Lower lobe of right lung (tissue), 2 donors: ENCODE results near the gene SCN1B. TPM values are rescaled to one million over a fixed set of nuclear protein-coding genes. Genes with fewer than 3 reads are reported as not detected.

Source experiments
- ATAC-seq, 2 donors: fragments of 200-7000 bp; cut with Tn5 transposase; one replicate each; pipeline ENCODE4 v1.9.1; 2020 to 2022; ENCODE audit warnings: mild to moderate bottlenecking in 2 of 2, moderate library complexity in 2 of 2
- DNase-seq: peaks from one replicate; pipeline ENCODE4 v3.0.0-alpha.2; 2020
- H3K27ac ChIP-seq: fragments of 200-600 bp; one replicate; pipeline ENCODE4 v1.8.0; 2022
- H3K27me3 ChIP-seq: fragments of 200-600 bp; one replicate; pipeline ENCODE4 v1.8.0; 2022; ENCODE audit warnings: low read depth
- H3K36me3 ChIP-seq: fragments of 200-600 bp; one replicate; pipeline ENCODE4 v1.8.0; 2022; ENCODE audit warnings: mild to moderate bottlenecking
- H3K4me1 ChIP-seq: fragments of 200-600 bp; one replicate; pipeline ENCODE4 v1.8.0; 2022
- H3K4me3 ChIP-seq: fragments of 200-600 bp; one replicate; pipeline ENCODE4 v1.8.0; 2022; ENCODE audit warnings: mild to moderate bottlenecking
- H3K9me3 ChIP-seq: fragments of 200-600 bp; one replicate; pipeline ENCODE4 v1.8.0; 2022
- intact Hi-C: fragments of 100-400 bp; cut with DNase I; formaldehyde crosslinking; loops from one replicate; pipeline ENCODE4 v1.11.0; 2022
- total RNA-seq: library from RNA; stranded (reverse); fragmentation: NEBNext Ultra II Directional; extraction: Animal tissue kit (Norgen Biotek cat#: 25700); gene quantifications from one replicate; pipeline ENCODE4 v1.2.1, GENCODE V29; 2021
- TF ChIP-seq, protein P1 (sequence below): fragments of 200-600 bp; IDR thresholded peaks from one replicate; pipeline ENCODE4 v1.8.0; 2022; ENCODE audit warnings: antibody characterized with exemption, mild to moderate bottlenecking
- donor health status: DM: no; HTN: yes; CAD: no; lungs with severe emphysema.

Gene SCN1B
- total RNA-seq, 1 donor from 2014 or later, result 9.8 TPM

DNA sequence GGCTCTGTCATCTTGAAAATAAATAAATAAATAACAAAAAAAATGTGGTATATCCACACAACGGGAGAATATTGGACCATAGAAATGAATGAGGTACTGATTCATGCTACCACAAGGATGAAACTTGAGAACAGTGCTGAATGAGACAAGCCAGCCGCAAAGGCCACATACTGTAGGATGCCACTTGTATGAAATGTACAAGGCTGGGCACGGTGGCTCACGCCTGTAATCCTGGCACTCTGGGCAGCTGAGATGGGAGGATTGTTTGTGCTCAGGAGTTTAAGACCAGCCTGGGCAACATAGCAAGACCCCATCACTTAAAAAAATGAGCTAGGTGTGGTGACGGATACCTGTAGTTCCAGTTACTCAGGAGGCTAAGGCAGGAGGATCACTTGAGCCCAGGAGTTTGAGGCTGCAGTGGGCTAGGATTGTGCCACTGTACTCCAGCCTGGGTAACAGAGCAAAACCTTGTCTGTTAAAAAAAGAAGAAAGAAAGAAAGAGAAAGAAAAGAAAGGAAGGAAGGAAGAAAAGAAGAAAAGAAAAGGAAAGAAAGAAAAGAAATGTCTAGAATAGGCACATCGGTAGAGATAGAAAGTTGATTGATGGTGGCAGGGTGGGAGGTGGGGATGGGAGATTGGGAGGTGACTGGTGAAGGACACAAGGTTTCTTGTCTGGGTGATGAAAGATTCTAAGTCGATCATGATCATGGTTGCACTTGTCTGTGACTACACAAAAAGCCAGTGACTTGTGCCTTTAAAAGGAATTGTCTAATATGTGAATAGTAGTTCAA, 31.5 kb downstream of the SCN1B start:
- Histone ChIP-seq H3K36me3 (no peaks in the 10 kb centered on the region), H3K4me3 (no peak overlapping the region), H3K27me3 (no peaks in the 10 kb centered on the region), H3K9me3 (no peaks in the 10 kb centered on the region), H3K27ac (no peak overlapping the region), H3K4me1 (no peaks in the 10 kb centered on the region)
- intact Hi-C loops, result no loop called here
- DNase-seq, result no peak
- TF ChIP-seq, protein P1, sequence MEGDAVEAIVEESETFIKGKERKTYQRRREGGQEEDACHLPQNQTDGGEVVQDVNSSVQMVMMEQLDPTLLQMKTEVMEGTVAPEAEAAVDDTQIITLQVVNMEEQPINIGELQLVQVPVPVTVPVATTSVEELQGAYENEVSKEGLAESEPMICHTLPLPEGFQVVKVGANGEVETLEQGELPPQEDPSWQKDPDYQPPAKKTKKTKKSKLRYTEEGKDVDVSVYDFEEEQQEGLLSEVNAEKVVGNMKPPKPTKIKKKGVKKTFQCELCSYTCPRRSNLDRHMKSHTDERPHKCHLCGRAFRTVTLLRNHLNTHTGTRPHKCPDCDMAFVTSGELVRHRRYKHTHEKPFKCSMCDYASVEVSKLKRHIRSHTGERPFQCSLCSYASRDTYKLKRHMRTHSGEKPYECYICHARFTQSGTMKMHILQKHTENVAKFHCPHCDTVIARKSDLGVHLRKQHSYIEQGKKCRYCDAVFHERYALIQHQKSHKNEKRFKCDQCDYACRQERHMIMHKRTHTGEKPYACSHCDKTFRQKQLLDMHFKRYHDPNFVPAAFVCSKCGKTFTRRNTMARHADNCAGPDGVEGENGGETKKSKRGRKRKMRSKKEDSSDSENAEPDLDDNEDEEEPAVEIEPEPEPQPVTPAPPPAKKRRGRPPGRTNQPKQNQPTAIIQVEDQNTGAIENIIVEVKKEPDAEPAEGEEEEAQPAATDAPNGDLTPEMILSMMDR, result no peak
- no peak for ATAC-seq

- Histone ChIP-seq H3K9me3 (no peaks in the 10 kb centered on the region), H3K4me1 (peaks cover 6% of the 10 kb centered on the region), H3K27ac (no peak overlapping the region), H3K36me3 (no peaks in the 10 kb centered on the region), H3K27me3 (no peaks in the 10 kb centered on the region), H3K4me3 (no peak overlapping the region)
- intact Hi-C loops, result no loop called here
- ATAC-seq (no peak), DNase-seq (peak; percentile 17)
- TF ChIP-seq, protein P1, result no peak
These were observed 32.7 kb downstream of the SCN1B start for GRCh38 chr19:35062942-35063341.

DNA sequence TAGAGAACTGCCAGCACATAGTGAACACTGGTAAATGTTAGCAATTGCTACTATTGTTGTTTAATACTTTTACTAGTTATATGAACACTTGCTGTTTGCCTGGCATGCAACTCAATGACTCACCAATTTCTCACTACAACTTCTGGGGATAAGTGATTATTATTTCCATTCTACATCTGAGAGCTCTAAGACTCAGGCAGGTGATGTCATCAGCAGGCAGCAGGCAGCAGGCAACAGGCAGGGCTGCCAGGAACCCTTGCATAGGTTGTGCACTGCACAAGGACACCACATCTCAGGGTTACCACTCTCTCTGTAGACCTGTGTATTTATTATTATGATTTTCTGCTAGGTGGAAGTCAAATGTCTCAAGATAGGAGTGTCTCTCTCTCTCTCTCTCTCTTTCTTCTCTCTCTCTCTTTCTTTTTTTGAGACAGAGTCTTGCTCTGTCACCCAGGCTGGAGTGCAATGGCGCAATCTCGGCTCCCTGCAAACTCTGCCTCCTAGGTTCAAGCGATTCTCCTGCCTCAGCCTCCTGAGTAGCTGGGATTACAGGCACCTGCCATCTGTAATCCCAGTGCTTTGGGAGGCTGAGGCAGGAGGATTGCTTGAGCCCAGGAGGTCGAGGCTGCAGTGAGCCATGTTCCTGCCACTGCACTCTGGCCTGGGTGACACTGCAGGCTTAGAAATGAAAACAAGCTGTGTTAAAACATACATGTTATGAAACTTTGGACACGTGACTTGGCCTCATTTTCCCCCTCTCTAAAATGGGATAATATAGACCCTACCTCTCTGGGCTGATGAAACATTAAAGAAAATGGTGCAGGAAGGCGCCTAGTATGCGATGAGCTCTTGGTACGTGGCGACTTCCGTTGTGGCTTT, 33.9 kb downstream of the SCN1B start:
- TF ChIP-seq, protein P1, result no peak
- no peak overlapping the region for H3K4me3 ChIP-seq

DNA sequence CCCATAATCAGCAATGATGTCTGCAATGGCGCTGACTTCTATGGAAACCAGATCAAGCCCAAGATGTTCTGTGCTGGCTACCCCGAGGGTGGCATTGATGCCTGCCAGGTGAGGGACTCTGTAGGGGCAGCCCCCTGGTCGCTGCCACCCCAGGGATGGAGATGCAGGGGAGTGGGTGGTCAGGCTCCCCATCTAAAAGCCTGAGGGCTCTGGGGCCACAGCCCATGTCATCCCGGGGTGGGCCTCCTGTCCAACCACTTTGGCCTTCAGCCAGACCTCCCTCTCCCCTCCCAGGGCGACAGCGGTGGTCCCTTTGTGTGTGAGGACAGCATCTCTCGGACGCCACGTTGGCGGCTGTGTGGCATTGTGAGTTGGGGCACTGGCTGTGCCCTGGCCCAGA, 35.3 kb downstream of the SCN1B start:
- TF ChIP-seq, protein P1, result no peak
- H3K9me3 ChIP-seq, result peaks cover 2% of the 10 kb centered on the region
- H3K4me1 ChIP-seq, result peaks cover 6% of the 10 kb centered on the region
- H3K4me3 ChIP-seq, result no peak overlapping the region
- DNase-seq (peak; percentile 41), ATAC-seq (peak in 1 of 2 donors; percentile 14)
- no peaks in the 10 kb centered on the region for H3K36me3 ChIP-seq
- H3K27ac ChIP-seq, result no peak overlapping the region
- H3K27me3 ChIP-seq, result no peaks in the 10 kb centered on the region
- intact Hi-C loops, result no loop called here

More for the DNA sequence above, 33.9 kb downstream of the SCN1B start:
- peaks cover 6% of the 10 kb centered on the region for H3K4me1 ChIP-seq
- ATAC-seq (no peak), DNase-seq (peak; percentile 10)
- intact Hi-C loops, result no loop called here
- no peaks in the 10 kb centered on the region for H3K9me3 ChIP-seq
- no peaks in the 10 kb centered on the region for H3K27me3 ChIP-seq
- no peak overlapping the region for H3K27ac ChIP-seq
- H3K36me3 ChIP-seq, result no peaks in the 10 kb centered on the region

DNA sequence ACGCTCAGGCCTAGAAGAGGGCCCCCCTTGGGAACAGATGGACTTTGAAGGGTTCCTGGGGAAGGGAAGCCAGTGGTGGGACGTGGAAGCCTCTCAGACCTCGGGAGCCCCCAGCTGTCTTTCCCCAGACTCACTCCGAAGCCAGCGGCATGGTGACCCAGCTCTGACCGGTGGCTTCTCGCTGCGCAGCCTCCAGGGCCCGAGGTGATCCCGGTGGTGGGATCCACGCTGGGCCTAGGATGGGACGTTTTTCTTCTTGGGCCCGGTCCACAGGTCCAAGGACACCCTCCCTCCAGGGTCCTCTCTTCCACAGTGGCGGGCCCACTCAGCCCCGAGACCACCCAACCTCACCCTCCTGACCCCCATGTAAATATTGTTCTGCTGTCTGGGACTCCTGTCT, 35.9 kb downstream of the SCN1B start:
- peaks cover 6% of the 10 kb centered on the region for H3K4me1 ChIP-seq
- TF ChIP-seq, protein P1, result no peak
- intact Hi-C loops, result no loop called here

More for the DNA sequence above, 35.9 kb downstream of the SCN1B start:
- Histone ChIP-seq H3K4me3 (no peak overlapping the region), H3K9me3 (peaks cover 3% of the 10 kb centered on the region), H3K27ac (no peak overlapping the region), H3K36me3 (no peaks in the 10 kb centered on the region), H3K27me3 (no peaks in the 10 kb centered on the region)
- no peak for ATAC-seq
- DNase-seq, result peak; percentile 29
